Psoas muscle (tissue), 8 donors: Measurements from ENCODE around the gene SPTB. TPM values are rescaled to one million over a fixed set of nuclear protein-coding genes. Genes with fewer than 3 reads are reported as not detected.
"Not testable (repeated sequence)": the region's sequence is repeated elsewhere in the genome, so short reads cannot be mapped to it uniquely, and the experiment has no call there.

Experiments
- ATAC-seq, 4 donors: fragments of 200-7000 bp; cut with Tn5 transposase; one replicate each; pipeline ENCODE4 v1.9.1; 2020; ENCODE audit warnings: moderate library complexity in 3 of 4, mild to moderate bottlenecking in 2 of 4
- DNase-seq, 2 donors: peaks; one replicate each; pipeline ENCODE4 v3.0.0-alpha.2; 2020
- H3K27ac ChIP-seq: fragments of 200-600 bp; one replicate; pipeline ENCODE4 v1.8.0; 2022
- H3K27me3 ChIP-seq, 3 donors: fragments of 200-600 bp in 1 of 3; one replicate each; pipeline versions ENCODE4 v1.6.1 to v1.8.0; 2013 to 2022; ENCODE audit warnings: low read length in 2 of 3, mild to moderate bottlenecking in 2 of 3, moderate library complexity in 1 of 3; ENCODE audit not compliant: insufficient read depth in 3 of 3
- H3K36me3 ChIP-seq, 2 donors: fragments of 200-600 bp in 1 of 2; one replicate each; pipeline versions ENCODE4 v1.6.1 to v1.8.0; 2013 to 2022; ENCODE audit warnings: low read depth in 1 of 2, mild to moderate bottlenecking in 1 of 2, moderate library complexity in 1 of 2; ENCODE audit not compliant: insufficient read depth in 1 of 2
- H3K4me1 ChIP-seq: fragments of 200-600 bp; one replicate; pipeline ENCODE4 v1.8.0; 2022
- H3K4me3 ChIP-seq: fragments of 200-600 bp; one replicate; pipeline ENCODE4 v1.8.0; 2022; ENCODE audit warnings: mild to moderate bottlenecking
- H3K9me3 ChIP-seq: fragments of 200-600 bp; one replicate; pipeline ENCODE4 v1.8.0; 2022
- WGBS, 3 donors: extraction: QIAGEN DNeasy Blood & Tissue Kit; methylation state at CpG; one replicate each; pipeline versions ENCODE4 v1.1.6 to v1.1.7; 2013; 5-methylcytosine and 5-hydroxymethylcytosine counted together
- intact Hi-C, 2 donors: fragments of 100-400 bp; cut with DNase I; formaldehyde crosslinking; loops; one replicate each; pipeline versions ENCODE4 v1.11.0 to v1.14.2; 2022
- polyA plus RNA-seq, 3 donors: library from polyadenylated mRNA; stranded (reverse); fragments of 200-250 nt; gene quantifications; one replicate each; pipeline ENCODE4 v1.2.3, GENCODE V29; 2013
- total RNA-seq, 4 donors: library from RNA; stranded (reverse); fragmentation: NEBNext Ultra II Directional in 2 of 4; extraction: Animal tissue kit (Norgen Biotek cat#: 25700) in 2 of 4; gene quantifications; one replicate each; pipeline versions ENCODE4 v1.2.1 to v1.2.4, GENCODE V29; 2021 to 2023
- TF ChIP-seq, protein P1 (sequence below): fragments of 200-600 bp; IDR thresholded peaks from one replicate; pipeline ENCODE4 v1.8.0; 2022; ENCODE audit warnings: antibody characterized with exemption
- donor health status: healthy with polysubstance abuse.
- donor health status: DM: no; HTN: no; CAD: no; lungs with moderate emphysema.
- donor health status: Bipolar disorder and iron deficiency.
- donor health status: healthy.
- donor health status: DM: yes; HTN: yes; CAD: no.
- donor health status: DM: no; HTN: no; CAD: no.
- donor health status: DM: no; HTN: no; CAD: no.
- donor health status: DM: yes; HTN: yes; CAD: no.

SPTB gene
- total and polyA plus RNA-seq, 7 donors, result 43.4 to 540 (median 374) TPM

DNA sequence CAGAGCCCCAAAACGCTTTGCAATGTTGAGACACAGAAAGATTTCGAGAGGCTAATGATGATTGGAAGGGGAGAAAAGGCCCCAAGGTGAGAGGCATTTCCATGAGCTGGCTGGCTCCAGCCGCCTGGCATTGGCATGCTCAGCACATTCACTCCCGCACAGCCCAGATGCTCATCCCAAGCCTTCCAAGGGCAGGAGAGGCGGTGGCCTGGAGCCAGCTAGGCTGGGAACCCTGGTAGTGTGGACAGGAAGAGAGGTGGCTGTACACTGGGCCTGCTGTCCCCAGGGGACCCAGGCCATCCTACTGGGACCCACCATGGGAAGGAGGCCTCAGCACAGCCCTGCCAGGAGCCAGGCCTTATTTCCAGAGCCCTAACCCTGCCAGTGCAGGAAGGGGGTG is 72.2 kb downstream of the SPTB start:
- ATAC-seq (peak; percentile 44 to 69 (median 66)), DNase-seq (peak; percentile 56 to 65)
- Histone ChIP-seq H3K27me3 (no peaks in the 10 kb centered on the region), H3K9me3 (no peaks in the 10 kb centered on the region), H3K4me1 (peaks cover 38% of the 10 kb centered on the region), H3K36me3 (peaks cover 0 to 52% of the 10 kb centered on the region in 2 donors), H3K4me3 (no peak overlapping the region), H3K27ac (peak overlapping the region; percentile 85)
- TF ChIP-seq, protein P1, sequence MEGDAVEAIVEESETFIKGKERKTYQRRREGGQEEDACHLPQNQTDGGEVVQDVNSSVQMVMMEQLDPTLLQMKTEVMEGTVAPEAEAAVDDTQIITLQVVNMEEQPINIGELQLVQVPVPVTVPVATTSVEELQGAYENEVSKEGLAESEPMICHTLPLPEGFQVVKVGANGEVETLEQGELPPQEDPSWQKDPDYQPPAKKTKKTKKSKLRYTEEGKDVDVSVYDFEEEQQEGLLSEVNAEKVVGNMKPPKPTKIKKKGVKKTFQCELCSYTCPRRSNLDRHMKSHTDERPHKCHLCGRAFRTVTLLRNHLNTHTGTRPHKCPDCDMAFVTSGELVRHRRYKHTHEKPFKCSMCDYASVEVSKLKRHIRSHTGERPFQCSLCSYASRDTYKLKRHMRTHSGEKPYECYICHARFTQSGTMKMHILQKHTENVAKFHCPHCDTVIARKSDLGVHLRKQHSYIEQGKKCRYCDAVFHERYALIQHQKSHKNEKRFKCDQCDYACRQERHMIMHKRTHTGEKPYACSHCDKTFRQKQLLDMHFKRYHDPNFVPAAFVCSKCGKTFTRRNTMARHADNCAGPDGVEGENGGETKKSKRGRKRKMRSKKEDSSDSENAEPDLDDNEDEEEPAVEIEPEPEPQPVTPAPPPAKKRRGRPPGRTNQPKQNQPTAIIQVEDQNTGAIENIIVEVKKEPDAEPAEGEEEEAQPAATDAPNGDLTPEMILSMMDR, result no peak
- 32 to 42% (median 42%) methylated on average over 5 of the region's 5 CpGs for WGBS, 3 donors
- intact Hi-C loops, result no loop called here

DNA sequence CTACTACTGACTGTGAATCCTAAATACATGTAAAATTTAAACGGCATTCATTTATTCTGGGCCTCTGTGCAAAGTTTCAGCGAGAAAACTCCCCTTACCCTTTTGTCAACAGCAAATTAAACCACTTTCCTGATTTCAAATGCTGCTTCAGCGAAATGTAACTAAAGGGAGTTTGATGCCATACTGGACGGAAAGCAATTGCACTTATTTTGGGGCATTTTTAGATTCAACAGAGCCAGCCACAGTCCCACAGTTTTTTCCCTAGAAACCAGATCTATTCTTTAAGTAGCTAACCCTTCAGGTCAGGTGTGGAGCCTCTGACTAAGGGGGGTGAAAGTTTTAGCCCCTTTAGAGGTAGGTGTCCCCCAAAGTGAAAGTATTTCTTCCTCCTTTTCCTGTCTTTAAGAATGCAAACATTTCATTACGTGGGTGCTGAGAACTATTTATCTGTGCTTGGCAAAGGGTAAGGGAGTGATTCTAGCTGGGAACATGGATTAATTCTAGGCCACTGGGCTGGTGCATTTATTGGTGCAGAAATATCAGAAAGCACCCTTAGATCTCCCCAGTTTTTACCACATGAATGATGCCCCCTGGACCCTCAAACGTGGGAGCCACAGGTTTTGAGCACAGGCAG is 72.7 kb downstream of the SPTB start:
- H3K9me3 ChIP-seq, result no peaks in the 10 kb centered on the region
- TF ChIP-seq, protein P1, result no peak
- 67 to 82% (median 72%) methylated on average over 6 of the region's 6 CpGs for WGBS, 3 donors
- H3K4me1 ChIP-seq, result peaks cover 33% of the 10 kb centered on the region
- intact Hi-C loops, result no loop called here
- no peak for DNase-seq
- H3K27ac ChIP-seq, result peak overlapping the region; percentile 85
- peaks cover 0 to 58% of the 10 kb centered on the region in 2 donors for H3K36me3 ChIP-seq
- no peak overlapping the region for H3K4me3 ChIP-seq
- H3K27me3 ChIP-seq, result no peaks in the 10 kb centered on the region
- no peak for ATAC-seq

DNA sequence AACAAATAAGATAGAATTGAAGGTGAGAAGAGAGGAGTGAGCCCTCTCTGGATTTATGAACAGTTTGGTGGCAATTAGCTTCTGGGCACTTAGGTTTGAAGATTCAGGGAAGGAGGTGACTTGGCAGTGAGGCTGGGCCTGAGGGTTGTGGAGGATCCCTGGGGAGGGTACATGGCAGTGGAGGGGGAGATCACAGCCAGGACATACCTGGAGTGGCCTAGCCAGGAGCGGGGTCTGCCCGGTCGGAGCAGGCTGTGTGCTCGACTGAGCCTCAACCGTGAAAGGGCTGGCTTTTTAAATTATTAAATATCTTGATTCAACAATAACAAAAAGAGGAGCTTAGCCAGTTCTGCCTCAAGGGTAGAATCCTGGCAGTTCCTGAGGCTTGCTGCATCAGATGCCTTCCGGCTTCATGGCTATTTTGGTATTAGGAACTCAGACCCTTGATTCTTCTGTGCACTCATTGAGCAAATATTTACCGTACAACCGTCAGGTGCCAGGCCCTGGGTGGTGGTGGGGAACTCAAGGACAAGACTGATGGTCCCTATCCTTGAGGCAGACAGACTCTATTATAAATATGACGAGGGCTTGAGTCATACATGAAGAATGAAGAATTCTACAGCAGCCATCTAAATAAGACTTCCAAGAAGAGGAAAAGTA is 73.4 kb downstream of the SPTB start:
- intact Hi-C loops, result no loop called here
- TF ChIP-seq, protein P1, result no peak
- Histone ChIP-seq H3K4me3 (no peak overlapping the region), H3K27me3 (no peaks in the 10 kb centered on the region), H3K4me1 (peaks cover 32% of the 10 kb centered on the region), H3K9me3 (no peaks in the 10 kb centered on the region), H3K27ac (peak overlapping the region; percentile 85), H3K36me3 (peaks cover 3 to 64% of the 10 kb centered on the region in 2 donors)
- WGBS, 3 donors, result 27 to 58% (median 36%) methylated on average over 9 of the region's 9 CpGs
- peak; percentile 58 to 62 for DNase-seq
- peak; percentile 83 to 85 (median 84) for ATAC-seq

DNA sequence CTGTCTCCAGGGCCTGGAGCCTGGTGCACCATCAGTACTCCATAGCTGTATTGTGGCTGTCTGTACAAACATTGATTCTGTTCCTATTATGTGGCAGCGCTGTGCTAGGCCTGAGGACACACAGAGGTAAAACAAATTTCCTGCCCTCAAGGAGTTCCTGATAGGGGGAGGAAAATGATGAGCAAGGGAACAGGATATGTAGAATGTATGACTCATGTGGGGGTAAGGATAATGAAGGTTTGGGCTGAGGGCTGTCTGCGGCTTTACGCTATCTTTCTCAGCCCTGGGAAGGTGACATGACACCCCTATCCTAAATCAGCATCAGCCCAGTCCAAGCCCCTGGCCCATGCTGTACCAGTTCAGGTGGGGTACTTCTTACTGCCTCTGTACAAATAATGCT is 74.1 kb downstream of the SPTB start:
- intact Hi-C loops, H3K9me3 ChIP-seq, H3K4me3 ChIP-seq, DNase-seq, H3K27me3 ChIP-seq: not testable (repeated sequence)
- peaks cover 3 to 64% of the 10 kb centered on the region in 2 donors for H3K36me3 ChIP-seq
- peak; percentile 18 to 31 (median 25) for ATAC-seq
- WGBS, 3 donors, result 88 to 98% (median 96%) methylated on average over 3 of the region's 3 CpGs
- H3K27ac ChIP-seq, result peak overlapping the region; percentile 85
- H3K4me1 ChIP-seq, result peaks cover 32% of the 10 kb centered on the region

DNA sequence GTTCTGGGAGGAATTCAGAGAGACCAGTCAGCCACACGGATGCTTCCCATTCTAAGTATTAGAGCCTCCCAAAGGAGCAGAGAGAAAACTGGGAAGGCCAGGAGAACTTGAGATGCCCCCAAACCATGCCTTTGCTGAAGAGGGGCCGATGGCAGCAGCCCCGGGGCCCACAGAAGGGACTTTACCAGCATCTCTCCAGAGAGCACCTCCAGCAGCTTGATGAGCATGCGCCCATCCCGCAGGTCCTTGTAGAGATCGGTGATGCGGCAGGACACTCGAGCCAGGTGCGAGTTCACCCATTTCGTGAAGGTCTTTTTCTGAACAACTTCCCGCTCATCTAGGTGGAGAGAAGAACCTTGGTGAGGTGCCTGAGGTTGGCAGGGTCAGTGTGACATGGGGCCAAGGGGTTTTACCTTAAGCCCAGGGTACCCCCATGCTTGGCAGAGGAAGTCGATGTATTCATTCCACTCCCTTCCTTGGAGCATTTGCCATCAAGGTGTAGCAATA is 74.9 kb downstream of the SPTB start:
- H3K4me3 ChIP-seq, result no peak overlapping the region
- peaks cover 3 to 64% of the 10 kb centered on the region in 2 donors for H3K36me3 ChIP-seq
- H3K27ac ChIP-seq, result peak overlapping the region; percentile 85
- no peaks in the 10 kb centered on the region for H3K27me3 ChIP-seq
- TF ChIP-seq, protein P1, result no peak
- H3K9me3 ChIP-seq, result no peaks in the 10 kb centered on the region
- DNase-seq (no peak), ATAC-seq (no peak)
- 85 to 88% (median 86%) methylated on average over 12 of the region's 12 CpGs for WGBS, 3 donors
- H3K4me1 ChIP-seq, result peaks cover 32% of the 10 kb centered on the region
- intact Hi-C loops, result loop anchor here in 1 of 2 donors (5.0 kb wide), 1 partner anchor 87 kb away; no protein-coding TSS in a partner anchor
